Activated CD4-positive, CD25-positive, alpha-beta regulatory T cell treated with anti-CD3 and anti-CD28 coated beads, Interleukin-2, amount 50 U/mL, for 16 hours (primary cell): ENCODE results near the gene PEX5L.
"Not testable (repeated sequence)": the region's sequence is repeated elsewhere in the genome, so short reads cannot be mapped to it uniquely, and the experiment has no call there.

Source experiments
- DNase-seq: peaks from one replicate; pipeline ENCODE4 v3.0.0-alpha.2; 2020; ENCODE audit warnings: low read depth, low spot score

The PEX5L gene

GRCh38 chr3:180036671-180037455 lies at the start of gene PEX5L:
Gene PEX5L, minus strand, starts transcription at chr3:180036937. Its CDS starts 338 bp downstream, at chr3:180036599.
- DNase-seq: no peak

GRCh38 chr3:180085122-180085710 lies 48.5 kb upstream of the PEX5L start:
- no peak for DNase-seq

- DNase-seq: no peak
These were observed 46.0 kb upstream of the PEX5L start for GRCh38 chr3:180082699-180083098.

- DNase-seq: no peak
These were observed 41.9 kb upstream of the PEX5L start for GRCh38 chr3:180078592-180078991.

GRCh38 chr3:180073561-180073960 lies 36.8 kb upstream of the PEX5L start:
- DNase-seq: no peak

- DNase-seq: no peak
These were observed 36.0 kb upstream of the PEX5L start for GRCh38 chr3:180072786-180073185.

GRCh38 chr3:180070925-180071324 lies 34.2 kb upstream of the PEX5L start:
- no peak for DNase-seq

GRCh38 chr3:180068023-180068422 lies 31.3 kb upstream of the PEX5L start:
- DNase-seq: no peak

GRCh38 chr3:180066598-180066997 lies 29.9 kb upstream of the PEX5L start:
- no peak for DNase-seq

GRCh38 chr3:180063783-180064182 lies 27.0 kb upstream of the PEX5L start:
- no peak for DNase-seq

- DNase-seq: no peak
These were observed 26.0 kb upstream of the PEX5L start for GRCh38 chr3:180062771-180063170.

GRCh38 chr3:180059356-180059755 lies 22.6 kb upstream of the PEX5L start:
- no peak for DNase-seq

GRCh38 chr3:180058238-180058637 lies 21.5 kb upstream of the PEX5L start:
- DNase-seq: no peak

GRCh38 chr3:180055656-180056055 lies 18.9 kb upstream of the PEX5L start:
- DNase-seq: not testable (repeated sequence)

GRCh38 chr3:180049391-180049790 lies 12.7 kb upstream of the PEX5L start:
- no peak for DNase-seq

- no peak for DNase-seq
These were observed 12.1 kb upstream of the PEX5L start for GRCh38 chr3:180048840-180049239.

- DNase-seq: no peak
These were observed 11.4 kb upstream of the PEX5L start for GRCh38 chr3:180048103-180048502.

- DNase-seq: no peak
These were observed 4.2 kb upstream of the PEX5L start for GRCh38 chr3:180040966-180041365.

- DNase-seq: no peak
These were observed 556 bp downstream of the PEX5L start for GRCh38 chr3:180036092-180036670.

- no peak for DNase-seq
These were observed 9.7 kb downstream of the PEX5L start for GRCh38 chr3:180026997-180027396.

GRCh38 chr3:180018543-180018942 lies 18.2 kb downstream of the PEX5L start:
- DNase-seq: no peak

- DNase-seq: no peak
These were observed 18.9 kb downstream of the PEX5L start for GRCh38 chr3:180017846-180018245.

GRCh38 chr3:180011927-180012326 lies 24.8 kb downstream of the PEX5L start:
- no peak for DNase-seq
